ENCODE data around the gene LYSMD3. TPM values are rescaled to one million over a fixed set of nuclear protein-coding genes. Genes with fewer than 3 reads are reported as not detected.

The LYSMD3 gene
- total RNA-seq, 1 donor from 2014 or later = 21.6 TPM

GRCh38 chr5:90472783-90473395, 56.5 kb downstream of the LYSMD3 start:
- Histone ChIP-seq H3K36me3 (no peaks in the 10 kb centered on the region), H3K27ac (no peak overlapping the region), H3K27me3 (ENCODE audit: low read depth) (no peaks in the 10 kb centered on the region), H3K4me3 (peak overlapping the region; percentile 96), H3K4me1 (peaks cover 23% of the 10 kb centered on the region), H3K9me3 (no peaks in the 10 kb centered on the region)
- TF ChIP-seq, protein P1, sequence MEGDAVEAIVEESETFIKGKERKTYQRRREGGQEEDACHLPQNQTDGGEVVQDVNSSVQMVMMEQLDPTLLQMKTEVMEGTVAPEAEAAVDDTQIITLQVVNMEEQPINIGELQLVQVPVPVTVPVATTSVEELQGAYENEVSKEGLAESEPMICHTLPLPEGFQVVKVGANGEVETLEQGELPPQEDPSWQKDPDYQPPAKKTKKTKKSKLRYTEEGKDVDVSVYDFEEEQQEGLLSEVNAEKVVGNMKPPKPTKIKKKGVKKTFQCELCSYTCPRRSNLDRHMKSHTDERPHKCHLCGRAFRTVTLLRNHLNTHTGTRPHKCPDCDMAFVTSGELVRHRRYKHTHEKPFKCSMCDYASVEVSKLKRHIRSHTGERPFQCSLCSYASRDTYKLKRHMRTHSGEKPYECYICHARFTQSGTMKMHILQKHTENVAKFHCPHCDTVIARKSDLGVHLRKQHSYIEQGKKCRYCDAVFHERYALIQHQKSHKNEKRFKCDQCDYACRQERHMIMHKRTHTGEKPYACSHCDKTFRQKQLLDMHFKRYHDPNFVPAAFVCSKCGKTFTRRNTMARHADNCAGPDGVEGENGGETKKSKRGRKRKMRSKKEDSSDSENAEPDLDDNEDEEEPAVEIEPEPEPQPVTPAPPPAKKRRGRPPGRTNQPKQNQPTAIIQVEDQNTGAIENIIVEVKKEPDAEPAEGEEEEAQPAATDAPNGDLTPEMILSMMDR (IDR thresholded peaks at IDR 0.05) = no peak
- intact Hi-C loops (cut with DNase I) = no loop called here
- ATAC-seq = no peak
- DNase-seq = no peak

Other genes with a start within 250 kb of the LYSMD3 start
- 22.5 TPM for gene CETN3, start 119.8 kb downstream of the LYSMD3 start, total RNA-seq
- gene MBLAC2, start 54.8 kb downstream of the LYSMD3 start, total RNA-seq = 5.9 TPM
- 1.8 TPM for gene POLR3G, start 54.7 kb downstream of the LYSMD3 start, total RNA-seq
- 49.7 TPM for gene ADGRV1, start 29.2 kb upstream of the LYSMD3 start, total RNA-seq

Measured in lower lobe of right lung (tissue), 2 donors.